Nephron (organoid): ENCODE results near the gene PROX2.

Experiments used
- H3K27ac Mint-ChIP-seq, 3 experiments: 2 replicates each; pipeline ENCODE4 v1.8.0; 2020; ENCODE audit warnings: mixed read lengths in 3 of 3, mild to moderate bottlenecking in 2 of 3, moderate library complexity in 1 of 3
- H3K27me3 Mint-ChIP-seq: 2 replicates; pipeline ENCODE4 v1.8.0; 2021; ENCODE audit warnings: low read depth, mild to moderate bottlenecking, moderate library complexity, mixed read lengths
- H3K36me3 Mint-ChIP-seq: 2 replicates; pipeline ENCODE4 v1.8.0; 2020; ENCODE audit warnings: low read depth, mixed read lengths
- H3K4me1 Mint-ChIP-seq: 2 replicates; pipeline ENCODE4 v1.8.0; 2020; ENCODE audit warnings: mixed read lengths
- H3K4me3 Mint-ChIP-seq, 3 experiments: 2 replicates each; pipeline ENCODE4 v1.8.0; 2020; ENCODE audit warnings: mild to moderate bottlenecking in 3 of 3, mixed read lengths in 3 of 3, moderate library complexity in 2 of 3
- H3K9me3 Mint-ChIP-seq: 2 replicates; pipeline ENCODE4 v1.8.0; 2020; ENCODE audit warnings: mixed read lengths
- TF ChIP-seq, protein P1 (sequence below), 3 experiments: fragments of 200-600 bp; sonication (generic); IDR thresholded peaks; one replicate each; pipeline ENCODE4 v1.5.0; 2021; ENCODE audit warnings: antibody characterized with exemption in 3 of 3; ENCODE audit not compliant: unreplicated experiment in 3 of 3

Gene PROX2

DNA sequence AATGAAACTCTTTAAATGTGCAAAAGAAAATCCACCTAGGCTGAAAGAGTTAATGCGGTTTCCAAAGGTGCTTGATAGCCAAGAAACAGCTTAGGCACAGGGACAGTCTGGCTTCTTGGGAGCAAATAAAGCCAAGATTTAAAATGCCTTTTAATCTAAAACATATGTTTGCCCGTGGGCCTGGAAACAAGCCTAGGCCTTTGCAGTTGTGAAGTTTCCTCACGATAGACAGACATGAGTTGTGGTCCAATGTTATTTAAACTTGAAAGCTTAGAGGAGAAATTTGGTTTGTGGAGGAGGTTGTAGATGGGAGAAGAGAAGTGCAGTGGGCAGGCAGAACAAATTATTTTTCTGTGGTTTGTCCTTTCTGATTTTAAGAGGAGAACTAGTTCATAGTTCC, 29.8 kb downstream of the PROX2 start:
- TF ChIP-seq, protein P1, sequence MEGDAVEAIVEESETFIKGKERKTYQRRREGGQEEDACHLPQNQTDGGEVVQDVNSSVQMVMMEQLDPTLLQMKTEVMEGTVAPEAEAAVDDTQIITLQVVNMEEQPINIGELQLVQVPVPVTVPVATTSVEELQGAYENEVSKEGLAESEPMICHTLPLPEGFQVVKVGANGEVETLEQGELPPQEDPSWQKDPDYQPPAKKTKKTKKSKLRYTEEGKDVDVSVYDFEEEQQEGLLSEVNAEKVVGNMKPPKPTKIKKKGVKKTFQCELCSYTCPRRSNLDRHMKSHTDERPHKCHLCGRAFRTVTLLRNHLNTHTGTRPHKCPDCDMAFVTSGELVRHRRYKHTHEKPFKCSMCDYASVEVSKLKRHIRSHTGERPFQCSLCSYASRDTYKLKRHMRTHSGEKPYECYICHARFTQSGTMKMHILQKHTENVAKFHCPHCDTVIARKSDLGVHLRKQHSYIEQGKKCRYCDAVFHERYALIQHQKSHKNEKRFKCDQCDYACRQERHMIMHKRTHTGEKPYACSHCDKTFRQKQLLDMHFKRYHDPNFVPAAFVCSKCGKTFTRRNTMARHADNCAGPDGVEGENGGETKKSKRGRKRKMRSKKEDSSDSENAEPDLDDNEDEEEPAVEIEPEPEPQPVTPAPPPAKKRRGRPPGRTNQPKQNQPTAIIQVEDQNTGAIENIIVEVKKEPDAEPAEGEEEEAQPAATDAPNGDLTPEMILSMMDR (IDR thresholded peaks at IDR 0.05; ENCODE audit: unreplicated experiment in 3 of 3) = no peak
- Mint-ChIP-seq H3K4me3 (peak overlapping the region in 1 of 3 experiments; percentile 17), H3K4me1 (peaks cover 49% of the 10 kb centered on the region), H3K9me3 (no peaks in the 10 kb centered on the region), H3K27me3 (no peaks in the 10 kb centered on the region), H3K27ac (peak overlapping the region; percentile 70 to 85 (median 79)), H3K36me3 (peaks cover 2% of the 10 kb centered on the region)

DNA sequence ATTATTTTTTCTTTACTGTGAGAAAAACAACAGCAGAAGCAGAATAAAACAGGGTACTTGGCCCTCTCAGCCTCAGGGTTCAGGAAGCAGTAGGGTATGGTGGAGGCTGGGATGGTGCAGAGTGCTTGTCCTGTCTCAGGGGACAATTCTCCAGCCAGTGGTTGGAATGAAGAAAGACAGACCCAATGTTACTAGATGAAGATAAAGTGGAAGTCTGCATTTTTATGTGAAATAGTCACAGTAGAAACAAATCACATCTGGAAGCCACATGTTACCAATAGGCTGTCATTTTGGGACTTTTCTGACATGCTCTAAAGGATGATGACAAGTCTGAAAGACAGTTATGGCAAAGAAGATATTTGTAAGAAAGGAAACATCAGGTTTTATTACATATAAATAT, 32.3 kb downstream of the PROX2 start:
- H3K27me3 Mint-ChIP-seq = no peaks in the 10 kb centered on the region
- H3K4me1 Mint-ChIP-seq = peaks cover 44% of the 10 kb centered on the region
- H3K4me3 Mint-ChIP-seq = no peak overlapping the region
- H3K9me3 Mint-ChIP-seq = no peaks in the 10 kb centered on the region
- TF ChIP-seq, protein P1 (IDR thresholded peaks at IDR 0.05; ENCODE audit: unreplicated experiment in 3 of 3) = no peak
- peak overlapping the region in 2 of 3 experiments; percentile 32 to 72 for H3K27ac Mint-ChIP-seq
- peaks cover 18% of the 10 kb centered on the region for H3K36me3 Mint-ChIP-seq

DNA sequence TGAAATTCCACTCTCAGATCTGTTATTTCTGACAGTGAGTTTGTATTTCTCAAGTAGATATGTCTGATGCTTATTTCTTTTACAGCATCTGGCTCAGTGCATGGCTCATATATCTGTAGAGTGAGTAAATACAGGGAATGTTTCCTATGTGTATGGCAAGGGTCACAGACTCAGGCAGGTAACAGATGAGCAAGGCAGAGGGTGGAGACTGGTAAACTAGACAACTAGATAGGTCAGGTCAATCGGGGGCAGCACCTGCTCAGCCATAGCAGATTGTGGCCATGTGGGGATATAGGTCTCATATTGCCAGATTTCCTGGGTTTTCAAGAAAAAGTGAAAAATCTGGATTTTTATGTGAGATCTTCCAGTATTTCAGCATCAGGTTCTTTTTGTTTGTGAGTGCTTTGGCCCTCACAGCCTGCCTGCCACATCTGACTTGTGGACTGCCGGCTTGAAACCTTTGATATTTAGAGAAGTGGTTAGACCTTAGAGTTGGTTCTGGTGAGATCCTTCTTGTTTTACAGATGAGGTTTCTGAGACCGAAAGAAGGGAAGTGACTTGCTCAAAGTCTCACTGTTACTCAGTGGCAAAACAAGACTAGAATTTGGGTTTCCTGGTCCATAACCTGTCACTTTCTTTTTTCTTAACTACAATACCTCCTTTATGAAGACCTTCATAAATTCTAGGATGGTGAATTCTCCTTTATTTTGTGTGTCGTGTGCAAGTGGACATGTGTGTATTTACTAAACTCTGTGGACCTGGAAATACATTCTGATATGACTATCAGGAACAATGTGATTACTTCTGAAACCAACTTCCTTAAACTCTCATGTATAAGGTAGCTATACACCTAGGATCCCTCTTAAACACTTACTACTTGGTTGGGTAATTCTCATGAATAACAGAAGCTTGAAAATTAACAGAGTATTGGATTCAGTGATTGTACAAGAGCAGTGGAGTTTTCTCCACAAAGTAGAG, 34.4 kb downstream of the PROX2 start:
- Mint-ChIP-seq H3K27ac (peak overlapping the region in 1 of 3 experiments; percentile 89), H3K36me3 (peaks cover 29% of the 10 kb centered on the region), H3K27me3 (no peaks in the 10 kb centered on the region), H3K4me1 (peaks cover 42% of the 10 kb centered on the region), H3K9me3 (no peaks in the 10 kb centered on the region), H3K4me3 (no peak overlapping the region)
- TF ChIP-seq, protein P1 (IDR thresholded peaks at IDR 0.05; ENCODE audit: unreplicated experiment in 3 of 3) = no peak

DNA sequence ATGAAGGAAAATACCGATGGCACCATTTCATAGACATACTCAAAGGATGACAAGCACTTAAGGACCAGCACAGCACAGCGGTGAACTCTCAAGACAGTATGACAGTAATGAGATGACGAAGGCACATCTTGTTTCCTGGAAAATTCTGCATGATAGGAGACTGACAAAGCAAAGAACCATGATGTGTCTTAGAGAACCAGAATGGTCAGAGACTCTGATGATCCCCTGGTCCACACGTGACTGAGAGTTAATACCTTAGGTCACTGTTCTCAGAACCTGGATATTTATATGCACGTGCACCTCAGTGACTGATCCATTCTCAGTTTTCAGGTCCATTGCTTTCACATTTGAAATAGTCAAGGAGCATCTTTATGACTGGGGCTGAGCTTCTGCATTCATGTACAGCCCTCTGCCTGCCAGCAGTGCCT, 35.3 kb downstream of the PROX2 start:
- Mint-ChIP-seq H3K27me3 (no peaks in the 10 kb centered on the region), H3K9me3 (no peaks in the 10 kb centered on the region), H3K36me3 (peaks cover 32% of the 10 kb centered on the region), H3K27ac (peak overlapping the region in 1 of 3 experiments; percentile 89), H3K4me1 (peaks cover 41% of the 10 kb centered on the region), H3K4me3 (no peak overlapping the region)
- TF ChIP-seq, protein P1 (IDR thresholded peaks at IDR 0.05; ENCODE audit: unreplicated experiment in 3 of 3) = no peak

DNA sequence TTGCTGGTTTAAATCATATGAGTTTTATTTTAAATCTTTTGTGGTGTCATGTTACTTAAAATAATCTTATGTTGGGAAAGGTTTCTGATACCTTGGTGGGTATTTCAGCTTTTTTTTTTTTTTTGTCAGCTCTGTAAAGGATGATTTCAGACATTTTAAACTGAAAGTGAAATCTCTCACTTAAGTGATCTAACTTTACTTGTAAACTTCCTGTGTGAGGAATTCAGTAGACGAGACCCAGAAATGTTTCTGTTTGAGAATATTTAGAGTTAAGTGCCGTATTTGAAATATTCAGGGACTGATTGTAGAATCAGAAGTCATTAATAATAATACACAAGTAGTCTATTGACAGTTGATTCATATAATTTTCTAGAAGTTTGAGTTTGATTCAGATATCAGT, 37.8 kb downstream of the PROX2 start:
- no peak overlapping the region for H3K4me3 Mint-ChIP-seq
- H3K4me1 Mint-ChIP-seq = peaks cover 33% of the 10 kb centered on the region
- no peaks in the 10 kb centered on the region for H3K9me3 Mint-ChIP-seq
- no peaks in the 10 kb centered on the region for H3K27me3 Mint-ChIP-seq
- TF ChIP-seq, protein P1 (IDR thresholded peaks at IDR 0.05; ENCODE audit: unreplicated experiment in 3 of 3) = no peak
- H3K27ac Mint-ChIP-seq = peak overlapping the region in 1 of 3 experiments; percentile 75
- peaks cover 37% of the 10 kb centered on the region for H3K36me3 Mint-ChIP-seq
